T-helper 22 cell (primary cell): ENCODE data around the gene OSBPL9.

Source experiments
- DNase-seq: peaks from one replicate; pipeline ENCODE4 v3.0.0-alpha.2; 2020; ENCODE audit warnings: low read depth

The OSBPL9 gene

GRCh38 chr1:51740652-51741051 is 123.8 kb downstream of the OSBPL9 start:
- DNase-seq: no peak

GRCh38 chr1:51741121-51741681 is 124.3 kb downstream of the OSBPL9 start:
- no peak for DNase-seq

GRCh38 chr1:51744506-51745303 is 127.8 kb downstream of the OSBPL9 start:
- DNase-seq: no peak

GRCh38 chr1:51745304-51745570 is 128.3 kb downstream of the OSBPL9 start:
- DNase-seq: no peak

GRCh38 chr1:51749151-51749550 is 132.3 kb downstream of the OSBPL9 start:
- DNase-seq: no peak

GRCh38 chr1:51750218-51750617 is 133.3 kb downstream of the OSBPL9 start:
- DNase-seq: no peak

- no peak for DNase-seq
These were observed 133.8 kb downstream of the OSBPL9 start for GRCh38 chr1:51750729-51751128.

GRCh38 chr1:51752073-51752948 is 135.4 kb downstream of the OSBPL9 start:
- no peak for DNase-seq

- no peak for DNase-seq
These were observed 137.1 kb downstream of the OSBPL9 start for GRCh38 chr1:51753969-51754368.

- no peak for DNase-seq
These were observed 137.8 kb downstream of the OSBPL9 start for GRCh38 chr1:51754666-51755065.

GRCh38 chr1:51755437-51755836 is 138.5 kb downstream of the OSBPL9 start:
- no peak for DNase-seq

GRCh38 chr1:51756290-51756689 is 139.4 kb downstream of the OSBPL9 start:
- no peak for DNase-seq

GRCh38 chr1:51758310-51758709 is 141.4 kb downstream of the OSBPL9 start:
- DNase-seq: no peak

- no peak for DNase-seq
These were observed 144.0 kb downstream of the OSBPL9 start for GRCh38 chr1:51760872-51761271.

GRCh38 chr1:51761351-51761750 is 144.5 kb downstream of the OSBPL9 start:
- DNase-seq: no peak

- no peak for DNase-seq
These were observed 152.2 kb downstream of the OSBPL9 start for GRCh38 chr1:51768971-51769588.

- DNase-seq: no peak
These were observed 159.5 kb downstream of the OSBPL9 start for GRCh38 chr1:51776408-51776807.

- DNase-seq: no peak
These were observed 164.0 kb downstream of the OSBPL9 start for GRCh38 chr1:51780927-51781326.

- no peak for DNase-seq
These were observed 168.1 kb downstream of the OSBPL9 start for GRCh38 chr1:51784997-51785421.

- no peak for DNase-seq
These were observed 172.0 kb downstream of the OSBPL9 start for GRCh38 chr1:51788938-51789337.

- DNase-seq: no peak
These were observed 172.4 kb downstream of the OSBPL9 start for GRCh38 chr1:51789342-51789741.

GRCh38 chr1:51790385-51790784 is 173.5 kb downstream of the OSBPL9 start:
- DNase-seq: no peak

GRCh38 chr1:51791888-51792287 is 175.0 kb downstream of the OSBPL9 start:
- no peak for DNase-seq
